GM19035 (cell line): ENCODE results near the gene RILPL1.
"Not testable (repeated sequence)": the region's sequence is repeated elsewhere in the genome, so short reads cannot be mapped to it uniquely, and the experiment has no call there.

ENCODE experiments used
- ATAC-seq: cut with Tn5 transposase; IDR thresholded peaks from one replicate; pipeline ENCODE4 v1.9.1; 2021; ENCODE audit not compliant: unreplicated experiment

Gene RILPL1

GRCh38 chr12:123530668-123531067 lies 2.9 kb downstream of the RILPL1 start:
- no peak for ATAC-seq

GRCh38 chr12:123529686-123530085 lies 3.8 kb downstream of the RILPL1 start:
- ATAC-seq, result no peak

- ATAC-seq, result no peak
Measured at GRCh38 chr12:123528858-123529257, 4.7 kb downstream of the RILPL1 start.

- no peak for ATAC-seq
Measured at GRCh38 chr12:123526542-123527080, 6.9 kb downstream of the RILPL1 start.

GRCh38 chr12:123524378-123524777 lies 9.1 kb downstream of the RILPL1 start:
- no peak for ATAC-seq

GRCh38 chr12:123523518-123523917 lies 10.0 kb downstream of the RILPL1 start:
- no peak for ATAC-seq

- ATAC-seq, result no peak
Measured at GRCh38 chr12:123522164-123522563, 11.4 kb downstream of the RILPL1 start.

GRCh38 chr12:123520567-123521474 lies 12.7 kb downstream of the RILPL1 start:
- ATAC-seq, result no peak

- no peak for ATAC-seq
Measured at GRCh38 chr12:123519141-123520001, 14.1 kb downstream of the RILPL1 start.

GRCh38 chr12:123516216-123516780 lies 17.2 kb downstream of the RILPL1 start:
- no peak for ATAC-seq

- not testable (repeated sequence) for ATAC-seq
Measured at GRCh38 chr12:123514582-123515221, 18.8 kb downstream of the RILPL1 start.

- ATAC-seq, result no peak
Measured at GRCh38 chr12:123513805-123514204, 19.7 kb downstream of the RILPL1 start.

GRCh38 chr12:123512838-123513665 lies 20.5 kb downstream of the RILPL1 start:
- no peak for ATAC-seq

GRCh38 chr12:123506843-123507236 lies 26.7 kb downstream of the RILPL1 start:
- no peak for ATAC-seq

- ATAC-seq, result no peak
Measured at GRCh38 chr12:123506059-123506842, 27.3 kb downstream of the RILPL1 start.

- ATAC-seq, result no peak
Measured at GRCh38 chr12:123502163-123502704, 31.3 kb downstream of the RILPL1 start.

GRCh38 chr12:123499332-123499731 lies 34.2 kb downstream of the RILPL1 start:
- ATAC-seq, result no peak

GRCh38 chr12:123498126-123498825 lies 35.2 kb downstream of the RILPL1 start:
- ATAC-seq, result no peak
